SK-N-SH treated with all-trans-retinoic acid at 6 μM for 48 hours (cell line): ENCODE measurements around the gene DOHH.
A peak's percentile ranks its signal among the peaks of the same experiment; 100 is the strongest.

Experiments used
- ATAC-seq: fragments of 200-7000 bp; cut with Tn5 transposase; 3 replicates; pipeline ENCODE4 v1.9.1; 2020; ENCODE audit warnings: mild to moderate bottlenecking, moderate library complexity
- ARNTL ChIP-seq: fragments of 450-650 bp; formaldehyde crosslinking; IDR thresholded peaks from 2 replicates; pipeline ENCODE4 v1.5.0; 2020; ENCODE audit warnings: low read depth, mild to moderate bottlenecking, moderate library complexity, borderline replicate concordance
- BACH2 ChIP-seq: fragments of 250-450 bp; sonication (Bioruptor Pico); IDR thresholded peaks from 2 replicates; pipeline ENCODE4 v1.9.0; 2021; ENCODE audit warnings: mild to moderate bottlenecking, borderline replicate concordance
- CSDC2 ChIP-seq: fragments of 250-450 bp; sonication (Bioruptor Pico); IDR thresholded peaks from 2 replicates; pipeline ENCODE4 v1.5.0; 2020; ENCODE audit warnings: mild to moderate bottlenecking, moderate library complexity
- ESRRG ChIP-seq: fragments of 250-450 bp; sonication (Bioruptor Pico); IDR thresholded peaks from 2 replicates; pipeline ENCODE4 v1.6.1; 2021; ENCODE audit warnings: mild to moderate bottlenecking
- GLIS3 ChIP-seq: fragments of 250-450 bp; sonication (Bioruptor Pico); IDR thresholded peaks from 2 replicates; pipeline ENCODE4 v1.5.0; 2020; ENCODE audit warnings: mild to moderate bottlenecking, moderate library complexity
- PATZ1 ChIP-seq: fragments of 250-450 bp; sonication (Bioruptor Pico); IDR thresholded peaks from 2 replicates; pipeline ENCODE4 v1.8.0; 2020; ENCODE audit warnings: mild to moderate bottlenecking, moderate library complexity, borderline replicate concordance
- POU6F1 ChIP-seq: fragments of 250-450 bp; sonication (Bioruptor Pico); IDR thresholded peaks from 2 replicates; pipeline ENCODE4 v1.8.0; 2021; ENCODE audit warnings: low read depth, mild to moderate bottlenecking, moderate library complexity, borderline replicate concordance
- PPARA ChIP-seq: fragments of 250-450 bp; sonication (Bioruptor Pico); IDR thresholded peaks from 2 replicates; pipeline ENCODE4 v1.5.0; 2020; ENCODE audit warnings: mild to moderate bottlenecking, borderline replicate concordance
- RARB ChIP-seq: fragments of 250-450 bp; sonication (Bioruptor Pico); IDR thresholded peaks from 2 replicates; pipeline ENCODE4 v1.8.0; 2021; ENCODE audit warnings: mild to moderate bottlenecking, moderate library complexity
- SNAI2 ChIP-seq: fragments of 250-450 bp; sonication (Bioruptor Pico); IDR thresholded peaks from 2 replicates; pipeline ENCODE4 v1.5.0; 2020; ENCODE audit warnings: mild to moderate bottlenecking, moderate library complexity
- TCF4 ChIP-seq: fragments of 250-450 bp; sonication (Bioruptor Pico); IDR thresholded peaks from 2 replicates; pipeline ENCODE4 v1.8.0; 2021; ENCODE audit warnings: mild to moderate bottlenecking, moderate library complexity, borderline replicate concordance
- TOX ChIP-seq: fragments of 250-450 bp; sonication (Bioruptor Pico); IDR thresholded peaks from 2 replicates; pipeline ENCODE4 v1.8.0; 2021; ENCODE audit warnings: mild to moderate bottlenecking, moderate library complexity, borderline replicate concordance
- ZC3H10 ChIP-seq: fragments of 250-450 bp; sonication (Bioruptor Pico); IDR thresholded peaks from 2 replicates; pipeline ENCODE4 v1.5.1; 2021; ENCODE audit warnings: mild to moderate bottlenecking, moderate library complexity
- ZFP3 ChIP-seq: fragments of 250-450 bp; sonication (Bioruptor Pico); IDR thresholded peaks from 2 replicates; pipeline ENCODE4 v1.5.0; 2020; ENCODE audit warnings: mild to moderate bottlenecking, moderate library complexity
- ZFP30 ChIP-seq: fragments of 450-650 bp; formaldehyde crosslinking; IDR thresholded peaks from 2 replicates; pipeline ENCODE4 v1.5.0; 2022; ENCODE audit warnings: mild to moderate bottlenecking, moderate library complexity
- ZNF565 ChIP-seq: fragments of 450-650 bp; formaldehyde crosslinking; conservative IDR thresholded peaks from 2 replicates; pipeline ENCODE4 v1.5.0; 2020; ENCODE audit warnings: low read depth, mild to moderate bottlenecking, moderate library complexity
- TF ChIP-seq, protein P1 (sequence below): fragments of 250-450 bp; sonication (Bioruptor Pico); IDR thresholded peaks from 2 replicates; pipeline ENCODE4 v1.5.1; 2020; ENCODE audit warnings: low read depth, mild to moderate bottlenecking, moderate library complexity
- TF ChIP-seq, protein P2 (sequence below): fragments of 250-450 bp; sonication (Bioruptor Pico); IDR thresholded peaks from 2 replicates; pipeline ENCODE4 v1.5.1; 2021; ENCODE audit warnings: mild to moderate bottlenecking, moderate library complexity
- TF ChIP-seq, protein P3 (sequence below): fragments of 250-450 bp; sonication (Bioruptor Pico); IDR thresholded peaks from 2 replicates; pipeline ENCODE4 v1.5.0; 2020; ENCODE audit warnings: mild to moderate bottlenecking, moderate library complexity

The DOHH gene

GRCh38 chr19:3475449-3475848 is 25.0 kb downstream of the DOHH start:
- TF ChIP-seq ZFP30 = no peak
- no peak for TF ChIP-seq ZC3H10 (CRISPR knock-in tag)
- no peak for TF ChIP-seq PATZ1 (CRISPR knock-in tag)
- no peak for TF ChIP-seq POU6F1 (CRISPR knock-in tag)
- TF ChIP-seq, protein P1, sequence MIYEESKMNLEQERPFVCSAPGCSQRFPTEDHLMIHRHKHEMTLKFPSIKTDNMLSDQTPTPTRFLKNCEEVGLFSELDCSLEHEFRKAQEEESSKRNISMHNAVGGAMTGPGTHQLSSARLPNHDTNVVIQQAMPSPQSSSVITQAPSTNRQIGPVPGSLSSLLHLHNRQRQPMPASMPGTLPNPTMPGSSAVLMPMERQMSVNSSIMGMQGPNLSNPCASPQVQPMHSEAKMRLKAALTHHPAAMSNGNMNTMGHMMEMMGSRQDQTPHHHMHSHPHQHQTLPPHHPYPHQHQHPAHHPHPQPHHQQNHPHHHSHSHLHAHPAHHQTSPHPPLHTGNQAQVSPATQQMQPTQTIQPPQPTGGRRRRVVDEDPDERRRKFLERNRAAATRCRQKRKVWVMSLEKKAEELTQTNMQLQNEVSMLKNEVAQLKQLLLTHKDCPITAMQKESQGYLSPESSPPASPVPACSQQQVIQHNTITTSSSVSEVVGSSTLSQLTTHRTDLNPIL (CRISPR knock-in tag) = no peak
- no peak for TF ChIP-seq RARB (CRISPR knock-in tag)
- TF ChIP-seq GLIS3 (CRISPR knock-in tag) = no peak
- no peak for TF ChIP-seq PPARA (CRISPR knock-in tag)
- TF ChIP-seq ZNF565 (CRISPR knock-in tag) = no peak
- TF ChIP-seq, all 23 proteins: peak for 0
- ATAC-seq = no peak

DNA sequence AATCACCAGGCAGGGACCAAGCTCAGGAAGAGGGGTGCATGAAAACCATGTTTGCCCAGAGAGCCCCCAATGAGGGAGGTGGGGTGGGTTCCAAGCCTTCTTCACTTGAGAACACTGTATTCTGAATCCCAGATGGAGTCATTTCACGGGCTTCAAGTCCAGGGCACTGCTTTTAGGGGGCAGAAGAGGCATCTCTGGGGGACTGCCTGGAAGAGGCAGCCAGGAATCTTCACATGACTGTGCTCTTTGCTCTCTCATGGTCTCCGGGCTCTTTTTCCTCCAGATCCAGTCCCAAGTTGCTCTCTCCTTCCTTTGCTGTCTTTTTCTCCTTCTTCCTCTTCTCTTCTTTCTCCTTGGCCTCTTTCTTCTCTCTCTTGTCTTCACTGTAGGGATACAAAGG is 25.9 kb downstream of the DOHH start:
- no peak for ATAC-seq

GRCh38 chr19:3474010-3474409 is 26.5 kb downstream of the DOHH start:
- ATAC-seq = no peak
- TF ChIP-seq, protein P2, sequence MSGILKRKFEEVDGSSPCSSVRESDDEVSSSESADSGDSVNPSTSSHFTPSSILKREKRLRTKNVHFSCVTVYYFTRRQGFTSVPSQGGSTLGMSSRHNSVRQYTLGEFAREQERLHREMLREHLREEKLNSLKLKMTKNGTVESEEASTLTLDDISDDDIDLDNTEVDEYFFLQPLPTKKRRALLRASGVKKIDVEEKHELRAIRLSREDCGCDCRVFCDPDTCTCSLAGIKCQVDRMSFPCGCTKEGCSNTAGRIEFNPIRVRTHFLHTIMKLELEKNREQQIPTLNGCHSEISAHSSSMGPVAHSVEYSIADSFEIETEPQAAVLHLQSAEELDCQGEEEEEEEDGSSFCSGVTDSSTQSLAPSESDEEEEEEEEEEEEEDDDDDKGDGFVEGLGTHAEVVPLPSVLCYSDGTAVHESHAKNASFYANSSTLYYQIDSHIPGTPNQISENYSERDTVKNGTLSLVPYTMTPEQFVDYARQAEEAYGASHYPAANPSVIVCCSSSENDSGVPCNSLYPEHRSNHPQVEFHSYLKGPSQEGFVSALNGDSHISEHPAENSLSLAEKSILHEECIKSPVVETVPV (CRISPR knock-in tag) = no peak
- no peak for TF ChIP-seq ZC3H10 (CRISPR knock-in tag)

More for the DNA sequence above, 25.9 kb downstream of the DOHH start:
- no peak for TF ChIP-seq TOX
- TF ChIP-seq, protein P2 (CRISPR knock-in tag) = no peak
- no peak for TF ChIP-seq GLIS3 (CRISPR knock-in tag)
- TF ChIP-seq BACH2 (CRISPR knock-in tag) = no peak
- TF ChIP-seq, protein P3, sequence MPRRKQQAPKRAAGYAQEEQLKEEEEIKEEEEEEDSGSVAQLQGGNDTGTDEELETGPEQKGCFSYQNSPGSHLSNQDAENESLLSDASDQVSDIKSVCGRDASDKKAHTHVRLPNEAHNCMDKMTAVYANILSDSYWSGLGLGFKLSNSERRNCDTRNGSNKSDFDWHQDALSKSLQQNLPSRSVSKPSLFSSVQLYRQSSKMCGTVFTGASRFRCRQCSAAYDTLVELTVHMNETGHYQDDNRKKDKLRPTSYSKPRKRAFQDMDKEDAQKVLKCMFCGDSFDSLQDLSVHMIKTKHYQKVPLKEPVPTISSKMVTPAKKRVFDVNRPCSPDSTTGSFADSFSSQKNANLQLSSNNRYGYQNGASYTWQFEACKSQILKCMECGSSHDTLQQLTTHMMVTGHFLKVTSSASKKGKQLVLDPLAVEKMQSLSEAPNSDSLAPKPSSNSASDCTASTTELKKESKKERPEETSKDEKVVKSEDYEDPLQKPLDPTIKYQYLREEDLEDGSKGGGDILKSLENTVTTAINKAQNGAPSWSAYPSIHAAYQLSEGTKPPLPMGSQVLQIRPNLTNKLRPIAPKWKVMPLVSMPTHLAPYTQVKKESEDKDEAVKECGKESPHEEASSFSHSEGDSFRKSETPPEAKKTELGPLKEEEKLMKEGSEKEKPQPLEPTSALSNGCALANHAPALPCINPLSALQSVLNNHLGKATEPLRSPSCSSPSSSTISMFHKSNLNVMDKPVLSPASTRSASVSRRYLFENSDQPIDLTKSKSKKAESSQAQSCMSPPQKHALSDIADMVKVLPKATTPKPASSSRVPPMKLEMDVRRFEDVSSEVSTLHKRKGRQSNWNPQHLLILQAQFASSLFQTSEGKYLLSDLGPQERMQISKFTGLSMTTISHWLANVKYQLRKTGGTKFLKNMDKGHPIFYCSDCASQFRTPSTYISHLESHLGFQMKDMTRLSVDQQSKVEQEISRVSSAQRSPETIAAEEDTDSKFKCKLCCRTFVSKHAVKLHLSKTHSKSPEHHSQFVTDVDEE (CRISPR knock-in tag) = no peak
- TF ChIP-seq, all 23 proteins: peak for 0

DNA sequence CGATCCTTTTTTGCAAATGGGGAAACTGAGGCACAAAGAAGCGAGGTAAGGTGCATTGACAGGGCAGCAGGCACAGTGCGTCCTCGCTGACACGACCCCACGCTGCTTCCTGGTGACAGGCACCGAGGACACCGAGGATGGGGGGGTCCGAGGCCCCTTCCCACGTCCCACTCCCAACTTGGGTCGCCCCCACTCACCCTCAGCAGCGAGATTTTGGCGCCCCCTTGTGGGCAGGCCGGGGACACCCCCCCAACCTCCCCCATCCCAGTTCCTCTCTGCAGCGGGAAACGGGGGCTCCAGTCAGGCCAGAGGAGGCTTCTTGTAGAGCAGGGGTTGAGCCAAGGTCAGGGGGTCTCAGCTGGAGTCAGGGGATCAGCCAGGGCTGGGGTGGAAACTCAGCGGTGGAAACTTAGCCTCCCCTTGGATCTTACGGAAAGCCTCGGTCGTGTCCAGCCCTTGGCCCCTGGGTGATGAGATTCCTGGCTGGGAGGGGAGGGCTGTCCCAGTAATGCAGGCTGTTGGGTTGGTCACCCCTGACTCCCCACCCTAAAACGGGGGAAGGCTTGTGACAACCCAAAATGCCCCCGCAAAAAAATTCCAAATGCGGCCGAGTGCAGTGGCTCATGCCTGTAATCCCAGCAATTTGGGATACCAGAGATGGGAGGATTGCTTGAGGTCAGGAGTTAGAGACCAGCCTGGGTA is 28.4 kb downstream of the DOHH start:
- peak; percentile 65 for ATAC-seq
- TF ChIP-seq GLIS3 (CRISPR knock-in tag) (no peak), ZFP3 (CRISPR knock-in tag) (no peak), CSDC2 (CRISPR knock-in tag) (no peak), TOX (no peak), ZFP30 (no peak), ARNTL (CRISPR knock-in tag) (no peak), ESRRG (CRISPR knock-in tag) (no peak), TCF4 (CRISPR knock-in tag) (no peak), PPARA (CRISPR knock-in tag) (no peak), SNAI2 (CRISPR knock-in tag) (no peak), BACH2 (CRISPR knock-in tag) (no peak)
- TF ChIP-seq, protein P2 (CRISPR knock-in tag) = no peak
- TF ChIP-seq, protein P3 (CRISPR knock-in tag) = no peak
- TF ChIP-seq, all 23 proteins: peak for 0
